Hepatocyte (in vitro differentiated cells): Measurements from ENCODE around the gene COP1.

Experiments used
- CTCF ChIP-seq: fragments of 200-600 bp; sonication (generic); IDR thresholded peaks from 2 replicates; pipeline ENCODE4 v1.5.1; 2016; ENCODE audit warnings: antibody characterized with exemption, mild to moderate bottlenecking; ENCODE audit not compliant: poor library complexity
- EZH2 ChIP-seq: fragments of 200-600 bp; sonication (generic); IDR thresholded peaks from 2 replicates; pipeline ENCODE4 v1.6.1; 2016; ENCODE audit warnings: antibody characterized with exemption, mild to moderate bottlenecking, borderline replicate concordance

- TF ChIP-seq CTCF = no peak
- TF ChIP-seq EZH2 = no peak
These were observed 246.9 kb downstream of the COP1 start for GRCh38 chr1:175960169-175960568.
